ENCODE results near the gene GPR55. TPM values are rescaled to one million over a fixed set of nuclear protein-coding genes. Genes with fewer than 3 reads are reported as not detected.
"Not testable (repeated sequence)": the region's sequence is repeated elsewhere in the genome, so short reads cannot be mapped to it uniquely, and the experiment has no call there.

The GPR55 gene
- total RNA-seq, 2 donors from 2014 or later = 0.08 TPM; not detected in 1

DNA sequence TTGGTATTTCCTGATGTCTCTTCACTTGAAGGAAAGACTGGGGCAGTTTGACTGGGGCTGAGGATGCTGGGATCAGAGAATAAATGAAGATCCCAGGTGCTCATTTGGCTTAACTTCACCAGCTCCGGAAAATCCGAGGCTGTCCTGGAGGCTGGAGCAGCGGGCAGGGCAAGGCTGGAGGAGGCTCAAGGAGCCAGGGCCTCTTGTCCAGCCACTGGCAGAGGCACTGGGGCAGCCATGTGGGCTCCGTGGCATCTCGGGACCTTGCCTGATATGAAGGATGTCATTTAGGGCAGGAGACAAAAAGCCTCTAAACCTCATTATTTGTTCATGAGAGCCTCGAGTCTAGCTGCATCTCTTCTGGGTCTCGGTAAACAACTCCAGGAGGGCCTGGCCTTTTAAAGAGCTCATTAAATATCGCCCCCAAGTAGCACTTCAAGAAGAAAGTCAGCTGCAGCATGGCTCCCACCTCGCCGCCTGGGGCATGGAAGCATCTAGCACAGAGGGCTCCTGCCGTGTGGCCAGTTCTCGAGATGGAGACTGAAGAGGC, 13.5 kb upstream of the GPR55 start:
- ATAC-seq = no peak
- no peak for DNase-seq
- intact Hi-C loops (cut with DNase I) = no loop called here

DNA sequence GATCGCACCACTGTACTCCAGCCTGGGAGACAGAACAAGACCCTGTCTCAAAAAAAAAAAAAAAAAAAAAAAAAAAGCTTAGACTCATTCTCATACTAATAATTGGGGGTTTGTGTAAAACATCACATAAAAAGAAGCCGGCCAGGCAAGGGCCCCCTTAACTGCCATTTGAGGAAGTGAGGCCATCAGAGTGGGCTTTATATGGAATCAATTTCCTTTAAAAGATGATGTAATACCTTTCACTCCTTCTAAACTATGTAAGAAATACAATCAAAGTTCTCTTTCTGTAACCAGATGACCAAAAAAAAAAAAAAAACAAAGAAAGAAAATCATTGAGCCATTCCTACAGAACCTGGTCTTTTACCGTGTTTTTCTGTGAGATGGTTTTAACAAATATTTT, 13.1 kb upstream of the GPR55 start:
- DNase-seq = no peak
- intact Hi-C loops (cut with DNase I) = no loop called here

DNA sequence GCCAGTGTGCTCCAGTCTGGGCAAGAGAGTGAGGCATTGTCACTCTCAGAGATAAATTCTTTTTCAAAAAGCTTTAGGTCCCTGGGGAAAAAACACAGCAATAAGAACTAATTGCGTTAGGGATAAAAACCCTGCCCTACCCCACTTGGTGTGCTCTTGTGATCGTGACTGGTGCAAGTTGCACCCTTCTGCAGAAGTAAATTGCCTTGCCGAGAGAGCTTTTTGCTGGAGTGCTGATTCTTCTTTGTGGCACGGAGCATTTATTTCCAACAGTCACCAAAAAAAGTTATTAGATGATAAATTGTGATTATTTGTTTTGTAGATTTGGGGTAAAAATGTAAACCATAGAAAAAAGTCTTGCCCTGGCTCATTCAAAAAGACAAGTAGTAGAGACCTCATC, 12.3 kb upstream of the GPR55 start:
- intact Hi-C loops (cut with DNase I) = no loop called here
- ATAC-seq (no peak), DNase-seq (no peak)

More for the DNA sequence above, 13.1 kb upstream of the GPR55 start:
- ATAC-seq = no peak

DNA sequence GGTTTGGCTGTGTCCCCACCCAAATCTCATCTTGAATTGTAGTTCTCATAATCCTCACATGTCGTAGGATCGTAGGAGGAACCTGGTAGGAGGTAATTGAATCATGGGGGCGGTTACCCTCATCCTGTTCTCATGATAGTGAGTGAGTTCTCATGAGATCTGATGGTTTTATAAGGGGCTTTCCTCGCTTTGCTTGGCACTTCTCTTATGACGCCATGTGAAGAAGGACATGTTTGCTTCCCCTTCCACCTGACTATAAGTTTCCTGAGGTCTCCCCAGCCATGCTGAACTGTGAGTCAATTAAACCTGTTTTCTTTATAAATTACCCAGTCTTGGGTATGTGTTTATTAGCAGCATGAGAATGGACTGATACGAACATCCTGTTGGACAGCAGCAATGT, 11.2 kb upstream of the GPR55 start:
- ATAC-seq; DNase-seq; intact Hi-C loops (cut with DNase I): not testable (repeated sequence)

DNA sequence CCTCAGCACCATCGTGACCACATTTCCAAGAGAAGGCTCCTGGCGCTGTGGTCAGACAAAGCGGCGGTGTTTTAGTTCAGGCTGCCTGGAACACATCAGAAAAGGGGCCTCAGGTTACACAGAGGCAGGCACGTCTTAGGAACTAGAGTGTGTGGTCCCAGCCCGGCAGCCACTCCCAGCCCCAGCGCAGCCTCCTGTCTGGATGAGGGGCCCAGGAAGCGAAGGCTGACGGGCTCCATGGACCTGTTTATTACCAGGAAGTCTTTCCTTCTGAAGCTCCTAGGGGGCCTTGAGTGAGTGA, 10.0 kb upstream of the GPR55 start:
- intact Hi-C loops (cut with DNase I) = no loop called here
- ATAC-seq (no peak), DNase-seq (no peak)

DNA sequence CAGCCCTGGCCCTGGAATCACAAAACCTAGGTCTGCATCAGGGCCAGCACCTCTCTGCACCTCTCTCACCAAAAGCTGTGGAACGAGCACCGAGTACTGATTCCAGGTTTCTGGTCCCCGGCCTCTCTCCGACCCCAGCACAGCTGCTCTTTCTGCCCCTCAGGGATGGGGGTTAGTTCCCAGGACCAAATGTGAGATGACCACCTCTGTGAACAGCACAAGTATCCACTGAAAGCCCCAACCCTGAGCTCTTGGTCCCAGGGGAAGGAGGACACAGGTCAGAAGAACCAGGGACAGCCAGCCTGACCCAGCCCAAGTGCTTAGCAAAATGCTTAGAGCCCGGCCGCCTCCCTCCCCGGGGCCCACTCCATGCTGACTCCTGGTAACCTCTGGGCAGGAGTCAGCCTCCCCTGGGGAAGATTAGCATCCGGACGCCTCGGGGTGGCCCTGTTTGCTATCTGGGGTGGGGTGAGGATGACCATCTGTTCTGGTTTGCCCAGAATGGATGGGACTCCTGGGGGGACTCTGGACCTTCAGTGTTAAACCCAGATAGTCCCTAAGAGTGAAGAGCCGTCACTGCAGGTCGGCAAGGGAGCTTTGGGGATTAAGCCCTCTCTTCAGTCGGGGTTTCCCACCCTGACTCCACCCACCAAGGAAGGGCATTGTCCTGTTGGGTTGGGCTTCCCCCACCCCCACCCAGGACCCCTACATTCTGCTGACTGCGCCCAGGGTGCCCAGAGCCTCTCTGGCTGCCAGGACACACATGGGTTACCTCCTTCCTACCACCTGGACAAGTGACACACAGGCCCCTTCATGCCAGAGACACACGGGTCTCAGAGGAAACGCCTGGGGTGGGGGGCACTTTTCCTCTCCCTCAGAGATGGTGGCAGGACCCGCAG, 9.4 kb upstream of the GPR55 start:
- DNase-seq = no peak
- ATAC-seq = no peak
- intact Hi-C loops (cut with DNase I) = no loop called here

DNA sequence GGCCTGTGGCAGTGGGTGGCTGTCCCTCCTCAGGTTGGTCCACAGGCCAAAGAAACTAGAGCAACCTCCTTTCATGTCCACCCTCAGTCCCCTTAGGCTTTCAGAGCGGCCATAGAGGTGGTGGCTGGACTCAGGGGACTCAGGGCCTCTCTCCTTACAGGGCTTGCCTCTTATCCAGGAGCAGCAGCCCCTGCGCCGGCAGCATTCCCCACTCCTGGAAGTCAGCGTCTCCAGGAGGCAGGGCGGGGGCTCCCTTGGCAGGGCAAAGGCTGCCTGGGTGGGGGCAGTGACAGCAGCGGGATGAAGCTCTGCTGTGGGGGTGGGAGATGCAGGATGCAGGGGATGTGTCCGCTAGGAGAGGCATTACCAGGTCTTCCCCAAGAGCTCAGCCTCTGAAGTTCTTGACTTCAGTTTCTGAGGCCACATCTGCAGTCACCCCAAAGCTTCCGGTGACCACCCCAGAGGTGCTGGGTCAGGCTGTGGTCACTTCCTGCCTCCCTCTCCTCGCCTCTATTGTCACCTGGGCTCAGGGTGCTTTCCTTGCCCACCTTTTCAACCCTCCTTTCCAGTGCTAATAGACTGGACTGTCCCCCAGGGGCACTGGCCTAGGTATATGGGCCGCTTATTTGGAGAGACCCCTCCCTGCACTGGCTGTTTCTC, 8.6 kb upstream of the GPR55 start:
- ATAC-seq = no peak
- no peak for DNase-seq
- intact Hi-C loops (cut with DNase I) = no loop called here

DNA sequence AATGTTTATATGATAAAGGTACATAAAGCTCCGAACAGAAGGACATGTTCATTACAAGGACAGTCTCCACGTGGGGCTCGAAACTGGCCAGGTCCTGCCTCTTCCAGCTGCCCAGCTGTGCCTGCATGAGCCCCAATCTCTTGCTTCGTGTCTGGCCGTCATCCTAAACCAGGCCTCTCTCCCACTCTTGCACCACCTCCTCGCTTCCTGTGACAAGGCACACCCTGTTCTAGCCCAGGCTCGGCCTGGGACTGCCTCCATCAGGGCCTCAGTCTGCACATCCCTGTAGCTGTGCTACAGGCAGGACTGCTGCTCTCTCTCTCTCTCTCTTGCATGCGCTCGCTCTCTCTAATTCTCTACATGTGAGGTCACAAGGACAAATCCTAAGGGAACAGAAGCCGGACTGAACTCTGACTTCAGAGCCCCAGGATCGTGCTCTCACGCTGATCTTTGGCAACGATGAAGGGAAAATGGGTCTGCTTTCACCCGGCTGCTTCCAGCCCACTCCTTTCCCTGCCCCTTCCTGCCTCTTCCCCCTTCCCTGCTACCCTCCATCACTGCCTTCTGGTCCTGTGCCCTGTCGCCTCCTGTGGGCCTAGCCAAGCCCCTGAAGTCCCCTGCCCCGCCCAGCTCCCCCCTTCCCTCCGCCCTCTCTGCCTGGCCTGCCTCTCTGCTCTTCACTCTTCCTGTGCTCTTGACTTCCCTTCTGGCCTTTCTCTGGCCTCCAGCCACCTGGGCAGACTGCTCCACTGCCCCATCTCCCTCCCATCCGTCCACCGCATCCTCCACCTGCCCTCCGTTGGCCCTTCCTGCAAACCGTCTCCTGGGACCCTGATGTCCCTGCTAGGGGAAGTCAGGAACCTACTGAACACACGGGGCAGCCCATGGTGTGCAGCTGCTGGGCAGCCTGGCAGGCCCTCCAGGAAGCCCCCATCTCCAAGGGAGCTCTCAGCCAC, 7.8 kb upstream of the GPR55 start:
- ATAC-seq = peak; percentile 91
- DNase-seq = peak; percentile 79

DNA sequence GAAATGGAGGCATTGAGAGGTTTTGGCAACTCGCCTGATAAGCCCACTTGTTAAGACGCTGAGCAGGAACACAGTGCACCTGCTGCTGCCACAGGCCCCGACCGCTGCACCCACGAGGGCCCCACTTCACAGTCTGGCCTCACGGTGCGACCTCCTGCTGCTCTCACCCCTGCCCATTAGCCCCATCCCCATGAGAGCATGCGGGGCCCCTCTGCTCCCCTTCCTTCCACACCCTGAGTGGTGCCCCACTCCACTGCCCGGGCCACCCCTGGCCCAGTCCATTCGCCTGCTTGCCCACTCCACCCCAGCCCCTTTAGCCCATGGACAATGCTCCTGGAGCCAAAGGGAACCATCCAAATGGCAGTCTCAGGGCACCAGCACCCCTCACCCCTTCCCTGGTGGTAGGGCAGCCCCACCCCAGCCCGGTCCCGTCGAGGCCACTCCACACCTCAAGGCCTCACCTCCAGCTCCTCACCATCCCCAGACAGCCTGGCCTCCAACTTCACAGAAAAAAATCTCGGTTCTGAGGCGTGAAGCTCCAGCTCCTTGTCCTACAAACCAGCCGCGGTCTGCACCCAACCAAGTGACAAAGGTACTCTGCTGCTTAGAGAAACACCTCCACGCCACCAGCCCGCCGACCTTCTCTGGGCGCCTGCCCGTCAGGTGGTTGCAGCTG, 6.7 kb upstream of the GPR55 start:
- intact Hi-C loops (cut with DNase I) = no loop called here
- ATAC-seq (no peak), DNase-seq (no peak)

More for the DNA sequence above, 7.8 kb upstream of the GPR55 start:
- intact Hi-C loops (cut with DNase I) = no loop called here

DNA sequence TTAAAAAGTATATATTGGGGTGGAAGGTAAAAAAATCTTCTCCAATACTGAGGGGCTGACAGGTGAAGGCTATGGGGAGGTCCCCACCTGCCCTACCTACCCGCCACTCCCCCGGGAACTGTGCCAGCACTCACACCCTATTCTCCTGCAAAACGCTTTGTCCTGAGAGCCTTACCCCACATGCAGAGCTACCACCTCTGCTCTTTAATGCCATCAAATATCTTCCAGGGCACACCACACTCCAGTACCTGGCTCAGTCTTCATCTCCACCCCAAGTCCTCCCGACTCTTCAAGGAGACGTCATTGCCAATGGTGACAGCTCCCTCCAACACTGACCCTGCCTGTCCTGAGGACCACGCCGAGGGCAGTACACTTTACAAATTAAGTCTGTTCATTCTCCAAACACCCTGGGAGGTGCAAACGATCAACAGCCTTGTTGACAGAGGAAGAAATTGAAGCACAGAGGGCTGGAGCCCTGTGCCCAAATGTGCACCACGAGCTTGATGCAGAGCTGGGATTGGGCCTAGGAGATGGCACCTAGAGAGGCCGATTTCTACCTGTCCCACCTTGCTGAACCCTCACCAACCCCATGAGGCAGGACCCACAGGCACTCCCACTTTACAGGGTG, 6.0 kb upstream of the GPR55 start:
- ATAC-seq (no peak), DNase-seq (no peak)
- intact Hi-C loops (cut with DNase I) = no loop called here

DNA sequence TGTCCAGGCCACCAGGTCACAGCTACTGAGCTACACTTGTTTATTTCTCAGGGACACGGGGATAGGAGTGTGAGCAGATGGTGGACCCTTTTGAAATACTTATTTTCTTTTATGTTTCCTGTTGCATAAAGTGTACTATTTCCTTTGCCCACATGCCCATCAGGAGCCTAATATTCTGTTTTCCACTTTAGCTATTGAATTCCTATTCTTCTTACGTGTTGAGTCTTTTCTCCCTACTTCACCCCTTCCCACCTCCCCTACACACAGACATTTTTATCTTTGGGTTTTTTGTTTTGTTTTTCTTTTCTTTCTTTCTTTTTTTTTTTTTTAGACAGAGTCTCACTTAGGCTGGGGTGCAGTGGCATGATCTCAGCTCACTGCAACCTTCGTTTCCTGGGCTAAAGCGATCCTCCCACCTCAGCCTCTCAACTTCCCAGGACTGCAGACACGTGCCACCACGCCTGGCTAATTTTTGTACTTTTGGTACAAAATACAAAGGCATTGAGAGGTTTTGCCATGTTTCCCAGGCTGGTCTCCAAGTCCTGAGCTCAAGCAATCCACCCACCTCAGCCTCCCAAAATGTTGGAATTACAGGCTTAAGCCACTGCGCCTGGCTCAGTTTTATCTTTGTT, 5.2 kb upstream of the GPR55 start:
- intact Hi-C loops (cut with DNase I) = no loop called here
- ATAC-seq = no peak
- DNase-seq = no peak

DNA sequence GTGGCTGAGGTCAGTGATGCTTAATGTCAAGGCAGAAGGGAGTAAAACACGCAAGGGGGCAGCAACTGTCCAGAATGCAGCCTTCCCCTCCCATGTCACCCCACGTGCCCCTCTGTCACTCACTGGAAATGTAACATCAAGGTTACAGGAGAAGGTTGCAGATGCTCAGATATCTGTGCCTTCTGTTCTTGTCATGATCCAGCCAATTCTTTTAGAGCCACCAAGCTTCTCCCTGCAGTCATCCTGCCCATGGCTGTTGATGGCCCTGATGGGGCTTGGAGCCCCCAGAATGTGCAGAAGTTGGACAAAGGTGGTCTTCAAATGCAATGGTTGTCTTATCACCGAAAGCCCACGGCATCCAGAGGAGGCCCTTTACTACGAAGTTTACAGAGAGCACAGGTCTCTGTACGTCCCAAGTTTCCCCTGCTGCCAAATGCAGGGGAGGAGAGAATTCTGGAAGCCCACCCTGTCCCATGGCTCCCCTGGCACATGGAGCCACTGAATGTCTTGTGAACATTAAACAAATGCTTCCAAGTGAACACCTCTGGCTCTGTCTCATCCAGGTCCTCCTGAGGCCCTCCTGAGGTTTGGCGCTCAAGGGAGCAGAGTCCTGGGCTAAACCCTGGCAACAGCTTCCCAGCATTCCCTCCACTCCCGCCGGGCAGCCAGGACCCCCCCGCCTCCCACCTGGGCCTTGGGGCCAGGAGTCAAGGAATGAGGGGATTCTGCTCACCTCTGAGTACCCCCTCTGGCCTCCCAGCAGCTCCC, 4.5 kb upstream of the GPR55 start:
- intact Hi-C loops (cut with DNase I) = no loop called here
- DNase-seq (no peak), ATAC-seq (no peak)

DNA sequence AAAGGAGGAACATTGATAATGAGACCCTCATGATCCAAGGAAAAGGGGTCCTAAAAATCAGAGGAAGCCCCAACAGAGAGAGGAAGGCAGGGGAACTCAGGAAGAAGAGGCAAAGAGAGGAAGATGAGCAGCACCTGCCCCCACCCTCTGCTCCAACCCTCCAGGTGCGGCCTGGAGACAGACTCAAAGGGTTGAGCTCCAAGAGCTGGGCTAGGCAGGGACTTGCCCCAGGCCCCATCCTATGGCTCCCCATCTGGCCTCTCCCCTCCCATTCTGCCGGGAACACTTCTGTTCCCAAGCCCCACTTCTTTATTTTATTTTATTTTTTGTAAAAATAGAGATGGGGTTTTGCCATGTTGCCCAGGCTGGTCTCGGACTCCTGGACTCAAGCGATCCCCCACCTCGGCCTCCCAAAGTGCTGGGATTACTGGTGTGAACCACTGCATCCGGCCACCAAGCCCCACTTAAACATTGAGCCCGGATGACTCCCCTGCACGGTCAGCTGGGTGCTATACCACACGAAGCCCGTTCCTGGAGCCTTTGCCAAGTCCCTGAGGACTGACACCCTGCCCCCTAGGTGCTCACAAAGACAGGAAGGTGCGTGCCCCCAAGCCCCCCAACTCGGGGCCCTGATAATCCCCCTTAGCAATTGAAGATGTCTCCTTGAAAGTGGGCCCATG, 3.8 kb upstream of the GPR55 start:
- no peak for ATAC-seq
- intact Hi-C loops (cut with DNase I) = no loop called here
- DNase-seq = no peak

DNA sequence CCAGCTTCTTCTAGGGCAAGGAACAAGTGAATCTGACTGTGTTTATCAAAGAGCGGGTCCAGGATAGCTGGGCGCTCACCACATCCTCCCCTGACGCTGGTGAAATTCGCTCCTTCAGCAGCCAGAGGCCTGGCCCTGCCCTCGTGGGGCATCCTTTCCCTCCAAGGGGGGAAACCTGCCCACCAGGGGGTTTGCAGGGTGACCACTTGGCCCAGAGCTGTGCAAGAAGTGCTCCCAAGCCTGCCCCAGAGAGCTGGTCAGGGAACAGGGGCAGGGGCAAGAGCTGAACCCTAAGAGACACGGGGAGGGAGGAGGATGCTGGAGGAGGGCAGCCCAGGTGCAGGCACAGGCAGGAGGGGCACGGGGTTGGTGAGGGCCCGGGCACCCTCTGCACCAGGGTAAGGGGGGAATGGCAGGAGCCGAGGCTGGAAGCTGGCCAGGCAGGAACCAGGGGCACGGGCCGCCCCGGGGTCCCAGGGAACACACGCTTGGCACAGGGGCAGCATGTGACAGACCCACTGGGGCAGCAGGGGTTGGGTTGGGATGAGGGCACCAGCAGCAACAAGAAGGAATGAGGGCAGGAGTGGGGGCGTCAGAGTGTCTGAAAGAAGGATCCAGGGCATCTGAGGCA, 2.8 kb upstream of the GPR55 start:
- DNase-seq (no peak), ATAC-seq (no peak)
- intact Hi-C loops (cut with DNase I) = no loop called here

DNA sequence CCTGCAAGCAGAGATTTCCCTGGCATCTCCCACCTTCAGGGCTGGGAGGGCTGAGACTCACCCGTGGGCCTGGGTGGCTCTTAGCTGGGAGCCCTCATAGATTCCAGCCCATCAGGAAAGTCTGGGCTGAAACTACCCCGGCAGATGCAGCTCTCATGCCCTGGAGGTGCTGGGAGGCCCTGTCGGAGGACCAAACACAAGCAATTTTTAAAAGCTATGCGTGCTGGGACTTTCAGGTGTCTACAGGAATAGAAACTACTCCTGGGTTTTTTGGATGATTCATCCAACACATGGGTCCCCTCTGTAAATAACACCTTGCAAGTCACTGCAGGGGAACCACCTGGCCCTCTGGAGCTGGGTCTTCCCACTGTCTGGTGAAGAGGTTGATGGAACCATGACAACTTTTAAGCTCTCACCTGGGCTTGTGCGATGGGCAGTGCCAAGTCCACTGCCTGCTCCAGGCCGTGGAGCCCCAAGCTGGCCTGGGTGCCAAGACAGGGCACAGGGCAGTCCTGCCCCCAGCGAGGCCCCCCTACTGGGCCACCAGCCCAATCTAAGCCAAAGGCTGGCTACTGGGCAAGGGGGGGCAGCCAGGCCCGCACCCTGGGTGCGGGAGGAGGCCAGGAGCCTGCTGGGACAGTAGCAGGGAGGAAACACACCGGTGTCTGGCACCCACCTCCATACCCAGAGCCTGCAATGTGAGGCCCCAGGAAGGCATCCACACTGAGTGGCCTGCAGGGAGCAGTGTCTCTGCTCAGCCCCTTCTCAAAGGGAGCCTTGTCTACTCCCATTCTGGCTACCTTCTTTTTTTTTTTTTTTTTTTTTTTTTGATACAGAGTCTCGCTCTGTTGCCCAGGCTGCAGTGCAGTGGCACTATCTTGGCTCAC, 1.1 kb upstream of the GPR55 start:
- intact Hi-C loops (cut with DNase I) = no loop called here
- DNase-seq (no peak), ATAC-seq (no peak)

All from left cardiac atrium (tissue), 4 donors.